Epithelial cell of alveolus of lung (primary cell): ENCODE data around the gene HCFC1R1. TPM values are rescaled to one million over a fixed set of nuclear protein-coding genes. Genes with fewer than 3 reads are reported as not detected.

Experiments used
- total RNA-seq: library from RNA; depleted of rRNA; stranded (reverse); fragments of >200 nt; gene quantifications from 2 replicates; pipeline ENCODE4 v1.2.1, GENCODE V29; 2015

The HCFC1R1 gene, protein sequence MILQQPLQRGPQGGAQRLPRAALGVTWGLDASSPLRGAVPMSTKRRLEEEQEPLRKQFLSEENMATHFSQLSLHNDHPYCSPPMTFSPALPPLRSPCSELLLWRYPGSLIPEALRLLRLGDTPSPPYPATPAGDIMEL
- 56.6 and 61.4 TPM in 2 replicates for total RNA-seq

GRCh38 chr16:3023669-3024478, at the start of gene HCFC1R1, which contains the start of gene THOC6:
Gene HCFC1R1 (minus strand): TSS chr16:3023942. CDS start chr16:3023941, 1 bp downstream.
Gene THOC6 (plus strand): TSS chr16:3024035. CDS start chr16:3024327, 292 bp downstream.

DNA sequence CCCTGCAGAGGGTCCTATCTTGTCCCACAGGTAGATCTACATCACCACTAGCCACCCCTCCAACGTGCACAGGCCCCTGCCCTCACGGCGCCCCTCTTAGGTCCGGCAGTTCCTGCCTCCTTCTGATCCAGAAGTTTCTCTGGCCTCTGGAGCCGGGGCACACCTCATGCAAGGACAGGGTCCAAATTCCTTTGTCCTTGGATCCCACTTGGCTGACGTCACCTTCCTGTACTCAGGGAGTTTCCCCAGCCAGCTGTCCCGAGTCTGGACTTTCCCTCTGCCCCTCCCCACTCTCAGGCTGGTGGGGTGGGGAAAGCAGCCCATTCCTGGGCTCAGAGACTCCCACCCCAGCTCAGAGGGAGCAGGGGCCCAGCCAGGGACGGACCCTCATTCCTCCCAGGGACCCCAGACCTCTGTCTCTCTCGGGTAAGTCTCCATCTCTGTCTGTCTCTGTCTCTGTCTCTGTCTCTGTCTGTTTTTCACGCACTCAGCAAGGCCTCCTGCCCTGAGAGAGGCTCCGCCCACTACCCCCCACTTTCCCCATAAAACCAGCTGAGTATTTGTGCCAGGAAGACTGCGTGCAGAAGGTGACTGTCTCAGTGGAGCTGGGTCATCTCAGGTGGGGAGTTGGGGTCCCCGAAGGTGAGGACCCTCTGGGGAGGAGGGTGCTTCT, 41.5 kb upstream of the HCFC1R1 start, which contains the start of gene IL32:
Gene IL32 (plus strand): TSS at position 572 of the 673 bp plus-strand sequence. CDS start 172 bp downstream, outside the sequence.

DNA sequence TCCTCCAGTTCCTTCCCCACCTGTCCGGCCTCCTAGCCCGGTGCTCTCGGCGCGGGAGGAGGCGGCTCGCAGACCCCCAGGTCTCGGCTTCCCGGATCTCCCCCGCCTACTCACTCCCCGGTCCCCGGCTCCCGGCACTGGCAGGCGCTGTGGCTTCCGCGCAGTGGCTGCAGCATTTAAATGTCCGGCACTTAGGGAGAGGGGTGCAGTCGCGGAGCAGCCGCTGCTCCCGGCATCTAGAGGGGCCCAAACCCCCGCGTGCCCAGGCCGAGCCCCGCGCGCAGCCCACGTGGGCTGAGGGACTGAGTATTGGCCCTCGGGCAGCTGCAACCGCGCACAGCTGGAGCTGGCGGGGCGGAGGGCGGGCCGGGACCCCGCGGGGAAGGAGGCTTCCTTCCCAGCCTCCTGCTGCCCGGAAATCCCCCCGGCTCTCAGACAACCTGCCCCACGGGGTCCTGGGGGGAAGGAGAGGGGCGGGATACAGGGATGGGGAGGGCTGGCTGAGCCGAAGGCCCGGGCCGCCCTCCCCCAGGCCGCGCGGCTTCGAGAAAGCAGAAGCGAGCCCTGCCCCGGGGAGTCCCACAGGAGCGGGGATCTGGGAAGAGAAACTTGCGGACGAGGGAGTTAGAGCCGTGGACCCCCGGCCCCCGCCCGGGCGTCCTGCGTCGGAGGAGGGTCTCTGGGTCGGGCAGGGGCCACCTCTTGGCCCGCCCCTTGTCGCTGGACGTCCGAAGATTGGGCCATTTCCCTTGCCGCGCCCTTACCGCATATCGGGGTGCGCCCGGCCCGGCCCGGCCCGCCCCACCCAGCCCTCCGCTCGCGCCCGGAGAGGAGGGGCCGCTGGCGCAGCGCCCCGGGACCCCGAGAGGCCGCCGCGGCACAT, 22.3 kb upstream of the HCFC1R1 start, which contains the start of gene MMP25:
Gene MMP25 (plus strand): TSS at position 804 of the 883 bp plus-strand sequence. CDS start 357 bp downstream, outside the sequence.

DNA sequence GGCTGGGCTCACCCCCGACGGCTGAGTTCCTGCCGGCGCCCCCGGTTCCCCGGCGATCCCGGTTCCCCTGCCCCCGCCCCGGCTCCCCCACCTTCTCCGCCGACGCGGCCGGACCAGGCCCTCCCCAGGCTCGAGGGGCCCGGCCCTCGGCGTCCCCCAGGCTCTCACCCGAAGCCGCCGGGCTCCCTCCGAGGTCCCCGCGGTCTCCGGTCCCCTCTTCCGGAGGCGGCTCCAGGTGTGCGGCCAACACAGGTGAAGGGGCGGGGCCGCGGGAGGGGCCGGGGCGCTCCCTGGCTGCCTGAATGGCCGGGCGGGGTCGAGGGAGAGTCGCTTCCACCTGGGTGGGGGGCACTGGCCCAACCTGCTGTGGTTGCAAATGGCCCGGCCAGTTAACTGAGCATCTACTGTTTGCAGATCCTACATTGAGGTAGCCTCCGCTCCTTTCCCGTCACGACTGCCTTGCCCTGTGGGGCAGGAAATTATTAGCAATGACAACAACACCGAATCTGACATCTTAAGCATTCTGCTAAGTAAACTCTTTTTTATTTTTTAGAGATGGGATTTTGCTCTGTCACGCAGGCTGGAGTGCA, 13.1 kb upstream of the HCFC1R1 start, which contains the start of gene BICDL2:
Gene BICDL2 (minus strand): TSS at position 219 of the 590 bp plus-strand sequence. CDS start 1,448 bp downstream, outside the sequence.

DNA sequence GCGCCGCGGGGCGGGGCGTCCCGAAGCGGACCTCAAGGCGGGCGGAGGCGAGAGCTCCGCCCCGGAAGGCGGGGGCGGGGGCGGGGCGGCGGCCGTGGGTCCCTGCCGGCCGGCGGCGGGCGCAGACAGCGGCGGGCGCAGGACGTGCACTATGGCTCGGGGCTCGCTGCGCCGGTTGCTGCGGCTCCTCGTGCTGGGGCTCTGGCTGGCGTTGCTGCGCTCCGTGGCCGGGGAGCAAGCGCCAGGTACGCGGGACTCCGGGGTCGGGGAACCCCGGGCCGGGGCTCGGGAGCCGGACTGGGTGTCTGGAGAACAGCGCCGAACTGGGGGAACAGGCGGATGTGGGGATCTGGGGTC, 3.5 kb downstream of the HCFC1R1 start, which contains the start of gene TNFRSF12A:
Gene TNFRSF12A (plus strand): TSS at position 122 of the 357 bp plus-strand sequence. CDS start 30 bp downstream, at position 152.

DNA sequence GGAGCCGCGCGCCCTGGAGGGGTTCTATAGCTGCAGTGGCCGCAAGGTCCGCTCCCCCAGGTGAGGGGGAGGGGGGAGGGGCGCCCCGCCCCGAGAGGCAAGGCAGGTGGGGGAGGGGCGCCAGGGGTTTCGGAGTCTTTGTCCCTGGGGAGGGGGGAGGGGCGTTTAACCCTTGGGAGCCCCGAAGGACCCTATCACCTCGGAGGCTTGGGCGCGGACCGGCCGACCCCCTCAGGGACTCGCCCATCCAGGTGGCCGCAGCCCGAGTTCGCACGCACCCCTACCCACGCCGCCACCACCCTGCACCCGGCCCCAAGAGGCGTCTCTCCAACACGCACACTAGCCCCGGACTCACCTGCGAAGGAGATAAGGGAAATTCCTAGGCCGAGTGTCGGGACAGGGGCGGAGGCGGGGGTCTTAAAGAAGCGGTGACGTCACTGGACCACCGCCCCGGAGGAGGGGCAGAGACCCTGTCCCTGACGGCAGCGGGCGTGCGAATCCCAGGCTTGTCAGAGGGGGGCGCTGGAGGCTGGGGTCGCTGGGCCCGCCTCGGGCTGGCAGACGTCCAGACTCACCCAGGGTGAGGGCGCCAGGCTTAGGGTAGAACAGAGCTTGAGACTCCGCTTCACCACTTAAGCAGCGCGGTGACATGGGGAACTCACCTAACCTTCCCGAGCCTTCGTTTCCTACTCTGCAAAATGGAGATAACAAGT, 5.8 kb downstream of the HCFC1R1 start, which contains the start of gene CLDN6:
Gene CLDN6 (minus strand): TSS at position 390 of the 713 bp plus-strand sequence. CDS start 2,162 bp downstream, outside the sequence.

GRCh38 chr16:3012828-3013420, 10.8 kb downstream of the HCFC1R1 start, which contains the start of gene CLDN9:
Gene CLDN9 (plus strand): TSS chr16:3012923. CDS start chr16:3013363, 440 bp downstream.

GRCh38 chr16:2980227-2981176, 43.2 kb downstream of the HCFC1R1 start, which contains the start of gene PKMYT1:
Gene PKMYT1 (minus strand): TSS chr16:2980446. CDS start chr16:2979657, 789 bp downstream.

Other genes starting within 250 kb of the HCFC1R1 start
- gene ELOB, start 246.7 kb downstream of the HCFC1R1 start, total RNA-seq: 440 and 841 TPM in 2 replicates
- gene PRSS33, start 236.4 kb downstream of the HCFC1R1 start, total RNA-seq: not detected in 2 replicates
- gene PRSS41, start 225.5 kb downstream of the HCFC1R1 start, total RNA-seq: not detected in 2 replicates
- gene PRSS21, start 206.7 kb downstream of the HCFC1R1 start, total RNA-seq: 2.2 TPM in 1 of 2 replicates, not detected in the other
- gene ZG16B, start 193.6 kb downstream of the HCFC1R1 start, total RNA-seq: 1.4 TPM in 1 of 2 replicates, not detected in the other
- 0.40 and 4.3 TPM in 2 replicates for gene PRSS22, start 165.8 kb downstream of the HCFC1R1 start, total RNA-seq
- 76.9 and 147 TPM in 2 replicates for gene FLYWCH2, start 140.7 kb downstream of the HCFC1R1 start, total RNA-seq
- 34.7 and 50.4 TPM in 2 replicates for gene FLYWCH1, start 112.0 kb downstream of the HCFC1R1 start, total RNA-seq
- gene KREMEN2, start 59.7 kb downstream of the HCFC1R1 start, total RNA-seq: 1.2 TPM in 1 of 2 replicates, not detected in the other
- gene PAQR4, start 54.6 kb downstream of the HCFC1R1 start, total RNA-seq: 6.7 and 13.7 TPM in 2 replicates
- gene PKMYT1, start 43.5 kb downstream of the HCFC1R1 start, total RNA-seq: 12.6 and 30.1 TPM in 2 replicates
- gene CLDN9, start 11.0 kb downstream of the HCFC1R1 start, total RNA-seq: 0.39 TPM in 1 of 2 replicates, not detected in the other
- 2.6 and 23.9 TPM in 2 replicates for gene CLDN6, start 5.8 kb downstream of the HCFC1R1 start, total RNA-seq
- 24.8 and 323 TPM in 2 replicates for gene TNFRSF12A, start 3.6 kb downstream of the HCFC1R1 start, total RNA-seq
- 18.5 and 33.4 TPM in 2 replicates for gene THOC6, start 93 bp upstream of the HCFC1R1 start, total RNA-seq
- 1.9 TPM in 1 of 2 replicates, not detected in the other for gene BICDL2, start 13.0 kb upstream of the HCFC1R1 start, total RNA-seq
- gene MMP25, start 22.6 kb upstream of the HCFC1R1 start, total RNA-seq: 0.13 TPM in 1 of 2 replicates, not detected in the other
- gene IL32, start 41.7 kb upstream of the HCFC1R1 start, total RNA-seq: 5.3 and 123 TPM in 2 replicates
- not detected in 2 replicates for gene ZSCAN10, start 75.4 kb upstream of the HCFC1R1 start, total RNA-seq
- 9.6 and 18.7 TPM in 2 replicates for gene ZNF205, start 88.6 kb upstream of the HCFC1R1 start, total RNA-seq
- 7.2 and 12.7 TPM in 2 replicates for gene ZNF213, start 111.1 kb upstream of the HCFC1R1 start, total RNA-seq
- gene OR1F1, start 164.3 kb upstream of the HCFC1R1 start, total RNA-seq: not detected in 2 replicates
- 4.4 and 12.1 TPM in 2 replicates for gene ZNF200, start 211.2 kb upstream of the HCFC1R1 start, total RNA-seq
- gene MEFV, start 232.7 kb upstream of the HCFC1R1 start, total RNA-seq: not detected in 2 replicates